SK-N-SH (cell line): ENCODE measurements around the gene EFS. TPM values are rescaled to one million over a fixed set of nuclear protein-coding genes. Genes with fewer than 3 reads are reported as not detected.

Source experiments
- CTCF ChIA-PET: fragments of 300-600, 350-600 bp; formaldehyde crosslinking; extraction: SDS; loops from one replicate; lab custom pipeline; 2021; lab: Yijun Ruan, JAX
- POLR2A ChIA-PET: fragments of 350-600 bp; sonication (Branson Sonifier 250); formaldehyde crosslinking; extraction: SDS; loops from one replicate; lab custom pipeline; 2020; ENCODE audit warnings: antibody characterized with exemption, inconsistent platforms; lab: Yijun Ruan, JAX
- DNase-seq: peaks from one replicate; pipeline ENCODE4 v3.0.0; 2012
- H2AFZ ChIP-seq: fragments of 200-600 bp; sonication (generic); 2 replicates; pipeline ENCODE4 v1.8.1; 2016; ENCODE audit warnings: antibody characterized with exemption, mild to moderate bottlenecking, low read depth
- H3F3A ChIP-seq: fragments of 200-600 bp; sonication (generic); replicated peaks from 2 replicates; pipeline ENCODE3; 2016; ENCODE audit warnings: antibody characterized with exemption, mild to moderate bottlenecking; ENCODE audit not compliant: insufficient read depth
- H3K27ac ChIP-seq, 2 experiments: fragments of 200-500 bp in 1 of 2; fragments of 200-600 bp in 1 of 2; sonication (Bioruptor generic) in 1 of 2; sonication (generic), shearing (Covaris generic) in 1 of 2; 2 replicates each; pipeline versions ENCODE4 v1.5.1 to v1.6.1; 2014 to 2016; ENCODE audit warnings: low read depth in 2 of 2, inconsistent platforms in 1 of 2, low read length in 1 of 2, mild to moderate bottlenecking in 1 of 2, mixed read lengths in 1 of 2
- H3K27me3 ChIP-seq: fragments of 200-600 bp; sonication (generic), shearing (Covaris generic); 2 replicates; pipeline ENCODE4 v1.6.1; 2016; ENCODE audit warnings: mixed run types; ENCODE audit not compliant: insufficient read depth
- H3K36me3 ChIP-seq, 2 experiments: fragments of 200-500 bp in 1 of 2; fragments of 200-600 bp in 1 of 2; sonication (Bioruptor generic) in 1 of 2; sonication (generic) in 1 of 2; replicated peaks in 1 of 2; 2 replicates each; pipeline versions ENCODE3 to v1.5.1; 2014 to 2016; ENCODE audit warnings: low read length in 1 of 2, mild to moderate bottlenecking in 1 of 2; ENCODE audit not compliant: insufficient read depth in 2 of 2, control insufficient read depth in 1 of 2
- H3K4me1 ChIP-seq, 2 experiments: fragments of 200-500 bp in 1 of 2; fragments of 200-600 bp in 1 of 2; sonication (Bioruptor generic) in 1 of 2; sonication (generic), shearing (Covaris generic) in 1 of 2; 2 replicates each; pipeline versions ENCODE4 v1.5.1 to v1.6.1; 2014 to 2016; ENCODE audit warnings: low read depth in 1 of 2, low read length in 1 of 2, mixed run types in 1 of 2; ENCODE audit not compliant: insufficient read depth in 2 of 2, control insufficient read depth in 1 of 2
- H3K4me2 ChIP-seq: fragments of 200-600 bp; sonication (generic), shearing (Covaris generic); 2 replicates; pipeline ENCODE4 v1.6.1; 2017; ENCODE audit warnings: mixed run types
- H3K4me3 ChIP-seq, 2 experiments: fragments of 200-500 bp in 1 of 2; fragments of 200-600 bp in 1 of 2; sonication (Bioruptor generic) in 1 of 2; sonication (generic), shearing (Covaris generic) in 1 of 2; 2 replicates each; pipeline versions ENCODE4 v1.5.1 to v1.8.1; 2014 to 2016; ENCODE audit warnings: low read depth in 2 of 2, inconsistent platforms in 1 of 2, low read length in 1 of 2, mild to moderate bottlenecking in 1 of 2, mixed read lengths in 1 of 2, moderate library complexity in 1 of 2
- H3K79me2 ChIP-seq: fragments of 200-600 bp; sonication (generic); 2 replicates; pipeline ENCODE4 v1.8.1; 2017; ENCODE audit warnings: mild to moderate bottlenecking; ENCODE audit not compliant: insufficient read depth
- H3K9ac ChIP-seq: fragments of 200-600 bp; sonication (generic); 2 replicates; pipeline ENCODE4 v1.6.1; 2017; ENCODE audit warnings: mixed run types
- H3K9me2 ChIP-seq: fragments of 200-600 bp; sonication (generic); 2 replicates; pipeline ENCODE4 v1.6.1; 2017; ENCODE audit warnings: mixed run types
- H3K9me3 ChIP-seq: fragments of 200-600 bp; sonication (generic); 2 replicates; pipeline ENCODE4 v1.6.1; 2017; ENCODE audit warnings: mixed run types, mild to moderate bottlenecking, moderate library complexity
- H4K20me1 ChIP-seq: fragments of 200-600 bp; sonication (generic); 2 replicates; pipeline ENCODE4 v1.6.1; 2017; ENCODE audit warnings: mild to moderate bottlenecking, mixed run types; ENCODE audit not compliant: insufficient read depth
- CHD2 ChIP-seq: fragments of 150-350 bp; IDR thresholded peaks from 2 replicates; pipeline ENCODE4 v1.6.1; 2018; ENCODE audit warnings: low read length; ENCODE audit not compliant: partially characterized antibody
- CTCF ChIP-seq: fragments of 200-600 bp; sonication (generic); IDR thresholded peaks from 2 replicates; pipeline ENCODE4 v1.6.1; 2017; ENCODE audit warnings: antibody characterized with exemption, mild to moderate bottlenecking, moderate library complexity
- GABPA ChIP-seq: IDR thresholded peaks from 2 replicates; pipeline ENCODE4 v1.4.0; 2012; ENCODE audit warnings: low read depth, mild to moderate bottlenecking
- GATA2 ChIP-seq: sonication (generic); formaldehyde crosslinking; IDR thresholded peaks from 2 replicates; pipeline ENCODE4 v1.5.0; 2020; ENCODE audit warnings: mild to moderate bottlenecking, missing genetic modification reagents
- MAX ChIP-seq: IDR thresholded peaks from 2 replicates; pipeline ENCODE4 v1.4.0; 2012; ENCODE audit warnings: low read depth
- NRF1 ChIP-seq: IDR thresholded peaks from 2 replicates; pipeline ENCODE4 v1.6.1; 2012; ENCODE audit warnings: low read depth, mild to moderate bottlenecking, low read length
- POLR2AphosphoS5 ChIP-seq: IDR thresholded peaks from 2 replicates; pipeline ENCODE4 v1.6.1; 2012; ENCODE audit warnings: low read depth, low read length
- RFX5 ChIP-seq: IDR thresholded peaks from 2 replicates; pipeline ENCODE4 v1.6.1; 2012; ENCODE audit warnings: mild to moderate bottlenecking, improper control_type of control experiment, low read length
- SMC3 ChIP-seq: IDR thresholded peaks from 2 replicates; pipeline ENCODE4 v1.6.1; 2012; ENCODE audit warnings: low read depth, low read length, improper control_type of control experiment
- TAF1 ChIP-seq: IDR thresholded peaks from 2 replicates; pipeline ENCODE4 v1.6.1; 2012; ENCODE audit warnings: low read depth, mild to moderate bottlenecking, low read length, moderate library complexity, borderline replicate concordance
- WGBS: methylation state at CpG from one replicate; pipeline ENCODE4 v1.1.6; 2017; ENCODE audit warnings: low lambda C conversion rate; 5-methylcytosine and 5-hydroxymethylcytosine counted together
- polyA plus RNA-seq, 3 experiments: library from polyadenylated mRNA; depleted of rRNA; stranded (reverse); fragments of >200 nt; gene quantifications; 2 replicates each; pipeline ENCODE4 v1.2.3, GENCODE V29; 2012

EFS gene
- polyA plus RNA-seq, 1 of the 3 experiments (the other 2 are of a cell fraction), result 4.4 TPM

- H3K27me3 ChIP-seq, result no peaks in the 10 kb centered on the region
- no peaks in the 10 kb centered on the region for H3K79me2 ChIP-seq
- peak within 1 kb of the TSS; percentile 49 for H3K9ac ChIP-seq
- peak within 1 kb of the TSS; percentile 55 to 92 for H3K27ac ChIP-seq
- TF ChIP-seq GATA2 (CRISPR knock-in tag) (no peak; the same call in 1 of the 2 replicates), CTCF (no peak), NRF1 (0 out of 2 replicates have a peak, but pooled peaks have one; percentile 4), TAF1 (peak; percentile 78), SMC3 (no peak), MAX (peak; percentile 31; the same call in 1 of the 2 replicates), GABPA (peak; percentile 37; the same call in 1 of the 2 replicates), RFX5 (peak; percentile 50; the same call in 1 of the 2 replicates), CHD2 (peak; percentile 57), POLR2AphosphoS5 (peak; percentile 86)
- H2AFZ ChIP-seq, result peak within 1 kb of the TSS; percentile 77
- H4K20me1 ChIP-seq, result no peaks in the 10 kb centered on the region
- peaks cover 0 to 12% of the 10 kb centered on the region in 2 experiments; a peak in 1 of 4 replicates for H3K4me1 ChIP-seq
- H3K4me2 ChIP-seq, result peak within 1 kb of the TSS; percentile 96
- H3K4me3 ChIP-seq, result peak within 1 kb of the TSS; percentile 81 to 82
- no peaks in the 10 kb centered on the region for H3K9me2 ChIP-seq
- H3K9me3 ChIP-seq, result no peaks in the 10 kb centered on the region
- no peaks in the 10 kb centered on the region for H3F3A ChIP-seq
- DNase-seq, result peak; percentile 93
- peaks cover 0 to 4% of the 10 kb centered on the region in 2 experiments for H3K36me3 ChIP-seq
- CTCF ChIA-PET, result interaction anchor here (0.6 to 4.0 kb wide), 16 partner anchors 9 to 533 kb away, joined by 3 to 30 read pairs (median 4); partner anchors contain the start of genes EFS and PABPN1
- WGBS, result 2% methylated on average over 26 of the region's 42 CpGs
- POLR2A ChIA-PET, result interaction anchor here (0.6 to 4.1 kb wide), 7 partner anchors 8 to 115 kb away, joined by 3 to 45 read pairs (median 7); partner anchors contain the start of genes EFS and PABPN1
Measured at GRCh38 chr14:23352506-23353432, 12.2 kb downstream of the EFS start, which contains the start of gene SLC22A17. Gene SLC22A17, minus strand, starts transcription at chr14:23352887.
